Measurements from ENCODE around the gene FGR.

DNA sequence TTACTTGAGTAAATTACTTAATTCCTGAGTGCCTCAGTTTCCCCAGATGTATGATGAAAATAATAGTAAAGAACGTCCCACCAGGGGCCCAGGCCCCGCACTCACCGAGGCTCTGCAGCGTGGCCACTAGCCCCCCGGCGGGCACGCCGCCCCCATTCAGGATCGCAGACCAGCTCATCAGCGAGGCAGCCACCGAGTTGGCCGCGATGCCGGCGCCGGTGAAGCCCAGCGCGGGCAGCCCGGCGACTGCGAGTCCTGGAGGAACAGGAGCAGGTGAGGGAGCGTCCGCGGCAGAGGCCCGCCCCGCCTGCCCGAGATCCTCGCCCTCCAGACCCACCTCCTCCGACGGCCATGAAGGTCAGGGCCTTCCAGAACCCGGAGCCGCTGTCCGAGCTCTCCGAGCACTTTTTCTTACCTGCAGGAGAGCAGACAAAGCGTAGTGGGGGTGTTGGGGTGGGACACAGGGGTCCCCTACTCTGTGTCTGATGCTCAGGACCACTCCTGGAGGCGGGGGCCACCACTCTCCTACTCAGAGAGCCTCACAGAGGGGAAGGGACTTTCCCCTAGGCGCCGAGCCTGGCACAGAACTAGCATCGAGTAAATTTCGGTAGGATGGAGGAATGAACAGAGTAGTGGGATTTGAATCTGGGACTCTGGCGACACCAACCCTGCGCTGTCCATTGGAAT is 33.3 kb upstream of the FGR start:
- TF ChIP-seq, protein P1, sequence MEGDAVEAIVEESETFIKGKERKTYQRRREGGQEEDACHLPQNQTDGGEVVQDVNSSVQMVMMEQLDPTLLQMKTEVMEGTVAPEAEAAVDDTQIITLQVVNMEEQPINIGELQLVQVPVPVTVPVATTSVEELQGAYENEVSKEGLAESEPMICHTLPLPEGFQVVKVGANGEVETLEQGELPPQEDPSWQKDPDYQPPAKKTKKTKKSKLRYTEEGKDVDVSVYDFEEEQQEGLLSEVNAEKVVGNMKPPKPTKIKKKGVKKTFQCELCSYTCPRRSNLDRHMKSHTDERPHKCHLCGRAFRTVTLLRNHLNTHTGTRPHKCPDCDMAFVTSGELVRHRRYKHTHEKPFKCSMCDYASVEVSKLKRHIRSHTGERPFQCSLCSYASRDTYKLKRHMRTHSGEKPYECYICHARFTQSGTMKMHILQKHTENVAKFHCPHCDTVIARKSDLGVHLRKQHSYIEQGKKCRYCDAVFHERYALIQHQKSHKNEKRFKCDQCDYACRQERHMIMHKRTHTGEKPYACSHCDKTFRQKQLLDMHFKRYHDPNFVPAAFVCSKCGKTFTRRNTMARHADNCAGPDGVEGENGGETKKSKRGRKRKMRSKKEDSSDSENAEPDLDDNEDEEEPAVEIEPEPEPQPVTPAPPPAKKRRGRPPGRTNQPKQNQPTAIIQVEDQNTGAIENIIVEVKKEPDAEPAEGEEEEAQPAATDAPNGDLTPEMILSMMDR (IDR thresholded peaks at IDR 0.05; ENCODE audit: low read depth, low read length) = no peak
- no peak for TF ChIP-seq MYC (IDR thresholded peaks at IDR 0.05; ENCODE audit: low read depth, low read length)
- TF ChIP-seq POLR2A (IDR thresholded peaks at IDR 0.05; ENCODE audit: extremely low read depth, insufficient read length) = no peak
- TF ChIP-seq, protein P2, sequence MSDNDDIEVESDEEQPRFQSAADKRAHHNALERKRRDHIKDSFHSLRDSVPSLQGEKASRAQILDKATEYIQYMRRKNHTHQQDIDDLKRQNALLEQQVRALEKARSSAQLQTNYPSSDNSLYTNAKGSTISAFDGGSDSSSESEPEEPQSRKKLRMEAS (IDR thresholded peaks at IDR 0.05; ENCODE audit: low read depth, low read length) = no peak

Measured in NB4 (cell line).